Erythroblast (primary cell): ENCODE data around the gene LNX2.

Experiments used
- GATA1 ChIP-seq: IDR thresholded peaks from 2 replicates; pipeline ENCODE4 v1.6.1; 2011; ENCODE audit warnings: low read depth, mild to moderate bottlenecking, control low read depth, low read length, moderate library complexity
- POLR2A ChIP-seq: IDR thresholded peaks from 2 replicates; pipeline ENCODE4 v1.6.1; 2011; ENCODE audit warnings: mild to moderate bottlenecking, low read length

GRCh38 chr13:27523346-27524073, 96.8 kb downstream of the LNX2 start:
- no peak for TF ChIP-seq POLR2A
- TF ChIP-seq GATA1 = no peak
